NCI-H2107 treated with DMSO at 0.1 percent for 48 hours (cell line): ENCODE results near the gene PTPRCAP.
"Not testable (repeated sequence)": the region's sequence is repeated elsewhere in the genome, so short reads cannot be mapped to it uniquely, and the experiment has no call there.

Source experiments
- DNase-seq: peaks from one replicate; lab custom pipeline; 2025; ENCODE audit not compliant: unreplicated experiment; lab: John Stamatoyannopoulos, UW

PTPRCAP gene

GRCh38 chr11:67437082-67437808 is at the start of gene PTPRCAP:
PTPRCAP (minus strand) TSS chr11:67437682; CDS start chr11:67437619, 63 bp downstream.
- no peak for DNase-seq

GRCh38 chr11:67486481-67487195 is 49.2 kb upstream of the PTPRCAP start:
- DNase-seq: no peak

- DNase-seq: not testable (repeated sequence)
Measured at GRCh38 chr11:67485873-67486361, 48.4 kb upstream of the PTPRCAP start.

- DNase-seq: no peak
Measured at GRCh38 chr11:67484847-67485311, 47.4 kb upstream of the PTPRCAP start.

GRCh38 chr11:67483831-67484665 is 46.6 kb upstream of the PTPRCAP start:
- DNase-seq: no peak

- DNase-seq: peak; percentile 97
Measured at GRCh38 chr11:67482827-67483798, 45.6 kb upstream of the PTPRCAP start, which contains the start of gene AIP. AIP (plus strand) TSS chr11:67483026; CDS start chr11:67483159, 133 bp downstream.

- no peak for DNase-seq
Measured at GRCh38 chr11:67482275-67482826, 44.9 kb upstream of the PTPRCAP start.

- DNase-seq: not testable (repeated sequence)
Measured at GRCh38 chr11:67477344-67478050, 40.0 kb upstream of the PTPRCAP start.

GRCh38 chr11:67476692-67477091 is 39.2 kb upstream of the PTPRCAP start:
- DNase-seq: not testable (repeated sequence)

GRCh38 chr11:67472882-67473281 is 35.4 kb upstream of the PTPRCAP start:
- DNase-seq: no peak

GRCh38 chr11:67470337-67471002 is 33.0 kb upstream of the PTPRCAP start:
- DNase-seq: no peak

GRCh38 chr11:67469508-67469811 is 32.0 kb upstream of the PTPRCAP start:
- DNase-seq: no peak

- peak; percentile 54 for DNase-seq
Measured at GRCh38 chr11:67468759-67469507, 31.5 kb upstream of the PTPRCAP start, which contains the start of gene TMEM134. TMEM134 (minus strand) TSS chr11:67469251; CDS start chr11:67469192, 59 bp downstream.

GRCh38 chr11:67468456-67468758 is 30.9 kb upstream of the PTPRCAP start:
- no peak for DNase-seq

GRCh38 chr11:67468056-67468455 is 30.6 kb upstream of the PTPRCAP start:
- DNase-seq: peak; percentile 26

GRCh38 chr11:67466962-67467771 is 29.7 kb upstream of the PTPRCAP start:
- DNase-seq: no peak

- DNase-seq: no peak
Measured at GRCh38 chr11:67466367-67466766, 28.9 kb upstream of the PTPRCAP start.
